Tibial nerve (tissue), 4 donors: ENCODE measurements around the gene SEMA6B. TPM values are rescaled to one million over a fixed set of nuclear protein-coding genes. Genes with fewer than 3 reads are reported as not detected.

ENCODE experiments used
- DNase-seq, 2 donors: peaks; one replicate each; pipeline ENCODE4 v3.0.0-alpha.2; 2019; ENCODE audit warnings: low spot score in 2 of 2
- H3K27ac ChIP-seq, 4 donors: fragments of 200-600 bp; sonication (generic) in 3 of 4; one replicate each; pipeline ENCODE4 v1.5.1; 2017 to 2019; ENCODE audit warnings: mild to moderate bottlenecking in 1 of 4
- H3K27me3 ChIP-seq, 2 donors: fragments of 200-600 bp; sonication (generic) in 1 of 2; one replicate each; pipeline versions ENCODE4 v1.5.1 to v1.6.0; 2017 to 2019
- H3K36me3 ChIP-seq, 3 donors: fragments of 200-600 bp; sonication (generic); one replicate each; pipeline ENCODE4 v1.5.1; 2018 to 2019
- H3K4me1 ChIP-seq, 4 donors: fragments of 200-600 bp; sonication (generic) in 3 of 4; one replicate each; pipeline ENCODE4 v1.5.1; 2017 to 2019
- H3K4me3 ChIP-seq, 4 donors: fragments of 200-600 bp; sonication (generic) in 3 of 4; one replicate each; pipeline ENCODE4 v1.5.1; 2017 to 2019; ENCODE audit warnings: mild to moderate bottlenecking in 1 of 4, moderate library complexity in 1 of 4
- H3K9me3 ChIP-seq, 4 donors: fragments of 200-600 bp; sonication (generic) in 3 of 4; one replicate each; pipeline ENCODE4 v1.5.1; 2017 to 2019
- EP300 ChIP-seq, 2 donors: sonication (generic); formaldehyde crosslinking; IDR thresholded peaks; one replicate each; pipeline ENCODE4 v1.6.1; 2017; ENCODE audit warnings: antibody characterized with exemption in 2 of 2, mild to moderate bottlenecking in 1 of 2
- POLR2A ChIP-seq, 2 donors: fragments of 450-650 bp; IDR thresholded peaks; one replicate each; pipeline ENCODE4 v1.6.1; 2017; ENCODE audit warnings: antibody characterized with exemption in 2 of 2, mild to moderate bottlenecking in 2 of 2, moderate library complexity in 2 of 2
- WGBS, 2 donors: methylation state at CpG; one replicate each; pipeline ENCODE4 v1.1.5; 2018; 5-methylcytosine and 5-hydroxymethylcytosine counted together
- total RNA-seq, 4 donors: library from RNA; depleted of rRNA; stranded (reverse); fragments of >200 nt; gene quantifications; one replicate each; pipeline ENCODE4 v1.1.0, GENCODE V29; 2016
- TF ChIP-seq, protein P1 (sequence below), 5 experiments: fragments of 200-600 bp in 3 of 5; fragments of 450-650 bp in 2 of 5; sonication (generic) in 3 of 5; IDR thresholded peaks; one replicate each; pipeline ENCODE4 v1.5.1; 2016 to 2019; ENCODE audit warnings: antibody characterized with exemption in 5 of 5, mild to moderate bottlenecking in 3 of 5, moderate library complexity in 2 of 5

Gene SEMA6B
- total RNA-seq, 4 donors from 2014 or later, result 1.5 to 18.6 (median 7.4) TPM

DNA sequence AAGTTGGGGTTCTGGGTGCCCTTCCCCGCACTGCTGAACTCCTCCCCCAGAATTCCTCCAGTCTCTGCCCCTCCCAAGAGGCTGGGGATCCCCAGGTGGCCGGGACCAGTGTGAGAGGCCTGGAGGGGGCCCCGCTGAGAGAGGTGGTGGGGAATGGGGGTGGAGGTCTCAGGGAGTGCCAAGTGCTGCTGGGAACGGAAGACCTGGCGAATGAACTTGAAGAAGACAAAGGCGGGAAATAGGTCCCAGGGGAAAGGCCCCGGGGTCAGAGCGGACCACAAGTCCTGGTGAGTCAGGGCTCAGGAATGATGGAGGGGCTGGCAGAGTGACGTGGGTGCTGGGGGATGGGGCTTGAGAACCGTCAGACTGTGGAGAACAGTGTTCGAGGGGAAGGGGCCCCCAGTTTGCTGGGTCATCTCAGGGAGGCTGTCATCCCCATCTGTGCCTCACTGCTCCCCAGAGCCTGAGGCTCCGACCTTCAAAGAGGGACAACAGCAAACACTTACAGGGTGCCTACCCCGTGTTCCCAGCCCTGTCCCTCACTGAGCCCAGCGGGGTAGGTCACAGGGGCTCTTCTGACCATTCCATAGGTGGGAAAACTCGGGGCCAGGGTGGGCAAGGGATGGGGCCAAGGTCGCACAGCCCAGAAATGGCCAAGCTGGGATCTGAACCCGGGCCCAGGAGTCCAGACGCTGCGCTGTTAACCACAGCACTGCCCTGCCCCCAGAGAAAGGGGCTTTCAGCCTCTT, 16.0 kb upstream of the SEMA6B start:
- peaks cover 0 to 24% (median 8%) of the 10 kb centered on the region in 4 donors for H3K4me1 ChIP-seq
- peak in 1 of 2 donors; percentile 64 for DNase-seq
- no peaks in the 10 kb centered on the region for H3K9me3 ChIP-seq
- no peaks in the 10 kb centered on the region for H3K36me3 ChIP-seq
- H3K4me3 ChIP-seq, result no peak overlapping the region
- H3K27me3 ChIP-seq, result peaks cover 0 to 51% of the 10 kb centered on the region in 2 donors
- TF ChIP-seq, protein P1, sequence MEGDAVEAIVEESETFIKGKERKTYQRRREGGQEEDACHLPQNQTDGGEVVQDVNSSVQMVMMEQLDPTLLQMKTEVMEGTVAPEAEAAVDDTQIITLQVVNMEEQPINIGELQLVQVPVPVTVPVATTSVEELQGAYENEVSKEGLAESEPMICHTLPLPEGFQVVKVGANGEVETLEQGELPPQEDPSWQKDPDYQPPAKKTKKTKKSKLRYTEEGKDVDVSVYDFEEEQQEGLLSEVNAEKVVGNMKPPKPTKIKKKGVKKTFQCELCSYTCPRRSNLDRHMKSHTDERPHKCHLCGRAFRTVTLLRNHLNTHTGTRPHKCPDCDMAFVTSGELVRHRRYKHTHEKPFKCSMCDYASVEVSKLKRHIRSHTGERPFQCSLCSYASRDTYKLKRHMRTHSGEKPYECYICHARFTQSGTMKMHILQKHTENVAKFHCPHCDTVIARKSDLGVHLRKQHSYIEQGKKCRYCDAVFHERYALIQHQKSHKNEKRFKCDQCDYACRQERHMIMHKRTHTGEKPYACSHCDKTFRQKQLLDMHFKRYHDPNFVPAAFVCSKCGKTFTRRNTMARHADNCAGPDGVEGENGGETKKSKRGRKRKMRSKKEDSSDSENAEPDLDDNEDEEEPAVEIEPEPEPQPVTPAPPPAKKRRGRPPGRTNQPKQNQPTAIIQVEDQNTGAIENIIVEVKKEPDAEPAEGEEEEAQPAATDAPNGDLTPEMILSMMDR (IDR thresholded peaks at IDR 0.05), result no peak
- TF ChIP-seq EP300 (IDR thresholded peaks at IDR 0.05) (peak; percentile 38 to 84), POLR2A (IDR thresholded peaks at IDR 0.05) (no peak)
- WGBS, 2 donors, result 12 to 21% methylated on average over 19 of the region's 19 CpGs
- peak overlapping the region in 3 of 4 donors; percentile 14 to 73 (median 22) for H3K27ac ChIP-seq

DNA sequence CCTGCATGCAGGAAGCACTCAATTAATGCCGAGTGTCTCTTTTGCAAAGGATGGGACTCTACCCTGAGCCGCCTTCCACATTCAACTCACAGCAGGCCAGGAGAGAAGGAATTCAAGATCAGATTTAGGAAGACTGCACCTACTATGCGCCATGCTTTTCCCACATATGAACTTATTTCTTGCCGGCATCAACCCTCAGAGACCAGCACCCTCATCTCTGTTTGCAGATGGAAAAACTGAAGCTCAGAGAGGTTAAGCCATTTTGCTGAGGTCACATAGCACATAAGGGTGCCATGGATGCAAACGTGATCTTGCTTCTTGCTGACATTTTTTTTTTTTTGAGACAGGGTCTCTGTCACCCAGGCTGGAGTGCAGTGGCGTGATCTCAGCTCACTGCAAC, 14.2 kb upstream of the SEMA6B start:
- 79 to 87% methylated on average over 6 of the region's 6 CpGs for WGBS, 2 donors
- TF ChIP-seq EP300 (IDR thresholded peaks at IDR 0.05), result no peak
- TF ChIP-seq POLR2A (IDR thresholded peaks at IDR 0.05), result no peak
- TF ChIP-seq, protein P1 (IDR thresholded peaks at IDR 0.05), result no peak
- peaks cover 0 to 20% (median 7%) of the 10 kb centered on the region in 4 donors for H3K4me1 ChIP-seq
- no peak overlapping the region for H3K27ac ChIP-seq
- H3K9me3 ChIP-seq, result no peaks in the 10 kb centered on the region
- no peaks in the 10 kb centered on the region for H3K36me3 ChIP-seq
- no peak overlapping the region for H3K4me3 ChIP-seq
- DNase-seq, result no peak
- H3K27me3 ChIP-seq, result peaks cover 0 to 33% of the 10 kb centered on the region in 2 donors

DNA sequence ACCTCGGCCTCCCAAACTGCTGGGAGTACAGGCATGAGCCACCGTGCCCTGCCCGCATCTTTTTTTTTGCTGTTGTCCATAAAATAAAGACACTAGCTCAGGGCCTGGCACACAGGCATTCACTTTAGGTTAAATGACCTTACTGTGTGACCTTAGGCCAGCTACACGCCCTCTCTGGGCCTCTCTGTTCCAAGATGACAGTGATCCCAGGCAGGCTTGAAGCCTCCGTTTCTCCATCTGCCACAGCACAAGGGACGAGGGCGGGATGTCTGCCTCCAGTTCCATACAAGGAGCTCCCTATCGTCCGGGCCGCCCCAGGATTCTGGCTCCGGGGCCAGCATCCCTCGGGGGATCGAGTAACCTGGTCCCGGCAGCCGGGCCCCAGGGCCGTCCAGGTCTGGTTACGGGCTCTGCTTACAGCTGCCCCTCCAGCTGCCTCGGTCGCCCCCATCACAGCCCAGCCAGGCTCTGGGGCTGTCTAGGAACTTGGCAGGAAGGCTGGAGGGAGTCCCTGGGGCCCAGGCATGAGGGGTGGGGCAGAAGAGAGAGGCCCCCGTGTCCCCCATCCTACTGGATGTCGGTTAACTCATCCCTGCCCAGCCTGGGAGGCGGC, 11.9 kb upstream of the SEMA6B start:
- WGBS, 2 donors, result 39 to 45% methylated on average over 21 of the region's 22 CpGs
- H3K4me1 ChIP-seq, result peaks cover 0 to 31% (median 7%) of the 10 kb centered on the region in 4 donors
- H3K27me3 ChIP-seq, result peaks cover 0 to 26% of the 10 kb centered on the region in 2 donors
- H3K4me3 ChIP-seq, result no peak overlapping the region
- H3K9me3 ChIP-seq, result no peaks in the 10 kb centered on the region
- TF ChIP-seq EP300 (IDR thresholded peaks at IDR 0.05) (no peak), POLR2A (IDR thresholded peaks at IDR 0.05) (no peak)
- TF ChIP-seq, protein P1 (IDR thresholded peaks at IDR 0.05), result no peak
- H3K27ac ChIP-seq, result no peak overlapping the region
- no peaks in the 10 kb centered on the region for H3K36me3 ChIP-seq
- no peak for DNase-seq

DNA sequence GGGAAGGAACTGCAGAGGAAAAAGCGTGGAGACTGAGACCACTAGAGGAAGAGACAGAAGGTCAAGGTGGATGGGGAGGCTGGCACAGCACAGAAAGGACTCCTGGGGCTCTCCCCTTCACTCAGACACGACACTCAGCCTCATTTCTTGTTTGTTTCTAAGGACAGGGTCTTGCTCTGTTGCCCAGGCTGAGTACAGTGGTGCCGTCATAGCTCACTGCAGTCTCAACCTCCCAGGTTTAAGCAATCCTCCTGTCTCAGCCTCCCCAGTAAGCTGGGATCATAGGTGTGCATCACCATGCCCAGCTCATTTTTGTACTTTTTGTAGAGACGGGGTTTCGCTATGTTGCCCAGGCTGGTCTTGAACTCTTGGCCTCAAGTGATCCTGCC, 11.4 kb upstream of the SEMA6B start:
- Histone ChIP-seq H3K4me3 (no peak overlapping the region), H3K9me3 (no peaks in the 10 kb centered on the region), H3K4me1 (peaks cover 0 to 30% (median 7%) of the 10 kb centered on the region in 4 donors), H3K27me3 (peaks cover 0 to 26% of the 10 kb centered on the region in 2 donors), H3K36me3 (no peaks in the 10 kb centered on the region), H3K27ac (no peak overlapping the region)
- TF ChIP-seq EP300 (IDR thresholded peaks at IDR 0.05) (no peak), POLR2A (IDR thresholded peaks at IDR 0.05) (no peak)
- TF ChIP-seq, protein P1 (IDR thresholded peaks at IDR 0.05), result no peak
- WGBS, 2 donors, result 89 to 90% methylated on average over 5 of the region's 5 CpGs
- DNase-seq, result no peak

DNA sequence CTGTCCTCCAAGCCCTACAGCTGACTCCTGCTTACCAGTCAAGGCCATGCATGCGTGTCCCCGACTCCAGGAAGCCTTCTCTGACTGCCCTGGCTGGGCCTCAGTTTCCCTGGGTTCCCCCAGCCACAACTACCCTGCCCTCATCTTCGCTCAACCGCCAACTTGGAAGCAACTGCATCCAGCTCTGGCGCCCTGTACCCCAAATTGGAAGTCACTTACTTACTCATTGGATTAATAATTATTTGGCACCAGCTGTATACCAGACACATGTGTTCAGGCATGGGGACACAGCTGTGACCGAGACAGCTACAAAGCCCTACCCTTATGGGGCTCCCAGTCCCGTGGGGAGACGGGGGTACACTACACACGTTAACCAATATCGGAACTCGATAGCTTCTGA, 10.9 kb upstream of the SEMA6B start:
- H3K27ac ChIP-seq, result no peak overlapping the region
- peaks cover 0 to 25% (median 5%) of the 10 kb centered on the region in 4 donors for H3K4me1 ChIP-seq
- WGBS, 2 donors, result 85 to 87% methylated on average over 11 of the region's 11 CpGs
- TF ChIP-seq, protein P1 (IDR thresholded peaks at IDR 0.05), result no peak
- TF ChIP-seq POLR2A (IDR thresholded peaks at IDR 0.05) (no peak), EP300 (IDR thresholded peaks at IDR 0.05) (no peak)
- H3K36me3 ChIP-seq, result no peaks in the 10 kb centered on the region
- H3K9me3 ChIP-seq, result no peaks in the 10 kb centered on the region
- H3K4me3 ChIP-seq, result no peak overlapping the region
- H3K27me3 ChIP-seq, result peaks cover 0 to 21% of the 10 kb centered on the region in 2 donors
- no peak for DNase-seq
